GM13976 (cell line): Measurements from ENCODE around the gene GSDME.

Experiments
- DNase-seq: peaks from one replicate; pipeline ENCODE4 v3.0.0; 2012; ENCODE audit warnings: low spot score
- in situ Hi-C: fragments of 300-500 bp; cut with MboI; formaldehyde crosslinking; loops from one replicate; pipeline ENCODE4 v1.12.0; 2022; ENCODE audit warnings: low sequenced_read_pairs, mixed read lengths, inconsistent platforms; ENCODE audit not compliant: unreplicated experiment
- TF ChIP-seq, protein P1 (sequence below): IDR thresholded peaks from 2 replicates; pipeline ENCODE4 v1.5.1; 2012; ENCODE audit warnings: borderline replicate concordance, mild to moderate bottlenecking; ENCODE audit not compliant: insufficient read depth; ENCODE audit errors: extremely low read depth, missing control alignments, control extremely low read depth

Gene GSDME

DNA sequence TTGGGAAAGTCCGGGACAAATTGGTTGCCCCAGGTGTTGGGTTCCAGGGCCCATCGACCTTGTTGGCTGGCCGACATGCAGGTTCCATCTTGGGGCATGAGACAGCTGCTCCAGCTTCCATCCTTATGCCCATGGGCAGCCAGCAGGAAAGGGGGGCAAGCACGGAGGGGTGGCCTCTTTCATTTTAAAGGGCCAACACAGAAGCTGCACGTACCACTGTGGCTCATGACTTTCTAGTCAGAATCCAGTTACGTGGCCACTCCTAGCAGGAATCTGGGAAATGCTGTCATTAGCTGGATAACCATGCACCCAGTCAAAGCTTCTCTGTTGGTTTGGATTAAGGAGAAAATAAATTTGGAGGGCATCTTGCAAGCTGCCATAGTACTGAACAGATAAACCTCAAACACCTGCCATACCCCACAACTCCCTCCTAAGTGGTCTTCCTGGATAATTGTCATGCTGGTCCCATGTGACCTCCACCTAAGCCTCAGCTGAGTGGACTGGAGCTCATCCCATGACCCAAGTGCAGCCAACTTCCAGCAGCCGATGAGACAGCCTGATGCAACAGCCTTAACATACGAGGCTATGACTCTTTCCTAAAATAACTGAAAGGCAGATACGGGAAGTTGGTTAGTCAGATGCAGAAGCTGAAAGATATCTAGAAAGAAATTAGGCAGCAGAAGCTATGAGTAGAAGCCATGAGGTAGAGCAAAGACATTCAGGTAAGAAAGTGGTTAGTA, 21.4 kb upstream of the GSDME start:
- TF ChIP-seq, protein P1, sequence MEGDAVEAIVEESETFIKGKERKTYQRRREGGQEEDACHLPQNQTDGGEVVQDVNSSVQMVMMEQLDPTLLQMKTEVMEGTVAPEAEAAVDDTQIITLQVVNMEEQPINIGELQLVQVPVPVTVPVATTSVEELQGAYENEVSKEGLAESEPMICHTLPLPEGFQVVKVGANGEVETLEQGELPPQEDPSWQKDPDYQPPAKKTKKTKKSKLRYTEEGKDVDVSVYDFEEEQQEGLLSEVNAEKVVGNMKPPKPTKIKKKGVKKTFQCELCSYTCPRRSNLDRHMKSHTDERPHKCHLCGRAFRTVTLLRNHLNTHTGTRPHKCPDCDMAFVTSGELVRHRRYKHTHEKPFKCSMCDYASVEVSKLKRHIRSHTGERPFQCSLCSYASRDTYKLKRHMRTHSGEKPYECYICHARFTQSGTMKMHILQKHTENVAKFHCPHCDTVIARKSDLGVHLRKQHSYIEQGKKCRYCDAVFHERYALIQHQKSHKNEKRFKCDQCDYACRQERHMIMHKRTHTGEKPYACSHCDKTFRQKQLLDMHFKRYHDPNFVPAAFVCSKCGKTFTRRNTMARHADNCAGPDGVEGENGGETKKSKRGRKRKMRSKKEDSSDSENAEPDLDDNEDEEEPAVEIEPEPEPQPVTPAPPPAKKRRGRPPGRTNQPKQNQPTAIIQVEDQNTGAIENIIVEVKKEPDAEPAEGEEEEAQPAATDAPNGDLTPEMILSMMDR: no peak
- in situ Hi-C loops: no loop called here
- DNase-seq: peak; percentile 41

DNA sequence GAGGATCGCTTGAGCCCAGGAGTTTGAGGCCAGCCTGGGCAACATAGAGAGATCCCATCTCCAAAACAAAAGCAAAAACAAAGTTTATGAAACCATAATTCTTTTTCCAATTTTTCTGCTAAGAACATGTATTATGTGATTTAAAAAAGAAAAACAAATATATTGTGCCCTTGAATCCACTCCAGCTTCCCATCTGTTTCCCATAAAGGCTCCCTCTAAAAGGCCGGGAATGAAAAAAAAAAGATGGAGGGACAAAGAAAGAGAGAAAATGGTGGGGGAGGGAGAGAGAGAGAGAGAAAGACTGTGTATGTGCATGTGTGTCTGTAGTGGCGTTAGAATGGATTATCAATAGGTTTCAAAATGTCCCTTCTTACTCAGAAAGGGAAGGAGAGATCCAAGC, 20.5 kb upstream of the GSDME start:
- in situ Hi-C loops: no loop called here
- TF ChIP-seq, protein P1: no peak
- no peak for DNase-seq

DNA sequence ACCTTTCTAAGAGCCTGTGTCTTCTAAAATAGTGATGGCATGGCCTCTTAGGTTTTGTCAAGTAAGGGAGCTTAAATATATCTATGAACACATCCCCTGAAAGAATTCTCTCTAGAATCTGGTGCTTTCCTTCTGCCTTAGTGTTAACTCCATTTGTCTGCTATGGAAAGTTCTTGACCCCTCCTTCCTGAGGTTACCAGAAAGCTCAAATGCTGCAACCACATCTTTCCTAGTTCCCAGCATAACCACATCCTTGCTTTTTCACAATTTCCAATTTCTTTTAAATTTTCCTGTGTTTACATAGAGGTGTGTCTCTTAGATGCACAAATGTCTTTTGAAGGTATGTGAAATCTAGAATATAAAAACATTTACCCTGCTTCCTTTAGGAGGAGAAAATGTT, 16.4 kb upstream of the GSDME start:
- in situ Hi-C loops: no loop called here
- TF ChIP-seq, protein P1: no peak
- no peak for DNase-seq

DNA sequence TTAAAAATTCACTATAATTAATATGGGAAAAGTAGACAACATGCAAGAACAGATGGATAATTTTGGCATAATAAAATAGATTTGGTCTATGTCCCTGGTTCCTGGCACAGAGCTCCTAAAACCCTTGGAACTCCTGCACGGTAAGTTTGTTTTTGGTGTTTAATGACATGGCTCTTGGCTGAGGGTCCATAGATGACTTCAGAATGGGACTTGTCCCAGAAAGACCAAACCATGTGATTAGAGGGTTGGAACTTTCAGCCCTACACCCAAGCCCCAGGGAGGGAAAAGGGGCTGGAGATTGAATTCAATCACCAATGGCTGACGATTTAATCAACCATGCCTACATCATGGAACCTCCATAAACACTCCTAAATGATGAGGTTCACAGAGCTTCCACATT, 12.6 kb upstream of the GSDME start:
- in situ Hi-C loops: no loop called here
- no peak for DNase-seq
- TF ChIP-seq, protein P1: no peak

DNA sequence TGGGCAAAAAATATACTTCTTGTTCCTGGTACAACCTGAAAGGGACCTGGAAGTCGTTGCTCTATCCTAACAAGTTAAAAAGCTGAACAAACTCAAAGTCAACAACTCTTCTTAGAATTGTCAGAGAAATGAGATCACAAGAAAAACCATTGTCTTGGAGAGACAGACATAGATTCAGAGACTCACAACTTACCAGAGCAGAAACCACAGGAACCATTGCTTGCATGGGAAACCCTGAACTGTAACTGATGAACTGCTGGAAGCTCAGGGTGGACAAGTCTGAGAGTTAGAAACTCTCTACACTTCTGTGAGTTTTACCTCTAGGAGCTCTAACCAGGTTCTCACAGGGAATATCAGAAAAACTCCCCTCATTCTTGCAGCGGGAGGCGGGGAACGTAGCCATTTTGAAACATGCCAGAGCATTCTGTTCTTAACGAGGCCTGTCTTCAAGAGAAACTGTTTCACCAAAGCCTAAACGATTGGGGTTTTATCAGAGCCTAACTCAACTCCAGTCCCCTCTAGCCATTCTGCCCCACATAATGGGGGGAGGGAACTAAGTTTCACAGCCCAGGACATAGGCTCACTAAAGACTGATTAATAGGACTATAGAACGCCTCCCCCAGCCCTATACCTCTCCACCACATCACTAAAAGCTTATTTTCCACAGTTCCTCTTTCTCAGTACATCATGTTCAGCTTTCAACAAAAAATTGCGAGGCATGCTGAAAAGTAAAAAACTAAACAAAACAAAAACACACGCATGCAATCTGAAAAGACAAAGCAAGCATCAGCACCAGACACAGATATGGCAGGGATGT, 12.0 kb upstream of the GSDME start:
- TF ChIP-seq, protein P1: no peak
- no peak for DNase-seq
- in situ Hi-C loops: no loop called here

DNA sequence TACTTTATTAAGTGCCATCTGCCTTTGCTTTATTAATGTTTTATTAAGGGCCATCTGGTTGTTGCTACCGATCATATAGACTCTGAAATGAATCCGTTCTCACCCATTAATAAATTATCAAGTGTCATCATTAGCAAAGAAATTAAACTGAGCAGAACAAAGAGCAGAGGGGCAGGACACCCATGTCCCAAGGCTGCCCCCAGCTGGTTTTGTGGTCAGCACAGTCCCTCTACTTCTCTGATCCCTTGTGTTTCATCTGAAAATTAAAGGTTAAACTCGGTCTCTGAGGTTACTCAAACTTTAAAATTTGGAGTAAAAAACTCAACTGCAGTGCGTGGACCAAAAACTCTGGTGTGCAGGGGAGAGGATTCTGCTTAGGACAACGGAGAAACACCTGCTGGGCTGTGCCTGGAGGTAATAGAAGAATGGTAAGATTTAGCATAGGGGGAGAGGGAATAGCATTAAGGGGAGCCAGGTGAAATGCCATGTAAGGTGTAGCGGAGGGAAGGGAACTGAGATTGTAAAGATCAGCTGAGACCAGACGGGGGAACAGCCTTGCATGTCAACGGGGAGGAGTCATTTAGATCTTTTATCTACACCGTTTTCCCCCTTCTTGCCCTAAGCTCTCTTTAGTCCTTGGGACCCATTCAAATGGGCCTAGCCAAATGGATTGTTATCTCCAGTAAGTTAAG, 10.8 kb upstream of the GSDME start:
- in situ Hi-C loops: no loop called here
- DNase-seq: no peak
- TF ChIP-seq, protein P1: no peak
